GM19438 (cell line): ENCODE data around the gene LINC00237.
A peak's percentile ranks its signal among the peaks of the same experiment; 100 is the strongest.

Source experiments
- ATAC-seq: cut with Tn5 transposase; IDR thresholded peaks from one replicate; pipeline ENCODE4 v1.9.1; 2021; ENCODE audit warnings: low read depth; ENCODE audit not compliant: unreplicated experiment

LINC00237 gene

GRCh38 chr20:21052686-21053001, 53.5 kb downstream of the LINC00237 start:
- ATAC-seq, result no peak

GRCh38 chr20:21052241-21052640, 53.9 kb downstream of the LINC00237 start:
- ATAC-seq, result no peak

- ATAC-seq, result no peak
These were observed 55.4 kb downstream of the LINC00237 start for GRCh38 chr20:21050710-21051109.

- no peak for ATAC-seq
These were observed 56.8 kb downstream of the LINC00237 start for GRCh38 chr20:21049305-21049828.

GRCh38 chr20:21048841-21049273, 57.3 kb downstream of the LINC00237 start:
- ATAC-seq, result peak; percentile 58

- ATAC-seq, result no peak
These were observed 58.2 kb downstream of the LINC00237 start for GRCh38 chr20:21047981-21048380.

- no peak for ATAC-seq
These were observed 59.6 kb downstream of the LINC00237 start for GRCh38 chr20:21046413-21047070.
